GM10248 (cell line): ENCODE data around the gene MIGA2.

Source experiments
- CTCF ChIA-PET: fragments of 300-600 bp; sonication (Branson Sonifier 250); formaldehyde crosslinking; extraction: SDS; loops from one replicate; lab custom pipeline; 2021; ENCODE audit warnings: antibody characterized with exemption; lab: Yijun Ruan, JAX
- POLR2A ChIA-PET: fragments of 350-650 bp; sonication (Branson Sonifier 250); formaldehyde crosslinking; extraction: SDS; loops from one replicate; lab custom pipeline; 2020; ENCODE audit warnings: antibody characterized with exemption; lab: Yijun Ruan, JAX
- DNase-seq: peaks from one replicate; pipeline ENCODE4 v3.0.0; 2012; ENCODE audit errors: extremely low spot score
- CTCF ChIP-seq: IDR thresholded peaks from 2 replicates; pipeline ENCODE4 v1.5.1; 2012; ENCODE audit warnings: mild to moderate bottlenecking, low read depth; ENCODE audit errors: extremely low read depth, missing control alignments, control extremely low read depth

MIGA2 gene

GRCh38 chr9:129080601-129081387 is 44.4 kb downstream of the MIGA2 start, which contains the start of gene DOLPP1:
TSS of gene DOLPP1 (plus strand) at chr9:129081111. CDS start at chr9:129081132, 21 bp downstream.
- CTCF ChIA-PET = interaction anchor here (0.8 to 1.6 kb wide), 8 partner anchors 13 to 543 kb away, joined by 3 to 5 read pairs (median 4); partner anchors contain the start of gene SH3GLB2
- no peak for TF ChIP-seq CTCF
- peak; percentile 100 for DNase-seq
- POLR2A ChIA-PET = interaction anchor here (0.6 to 0.9 kb wide), 2 partner anchors 59 to 120 kb away, joined by 3 to 4 read pairs; no protein-coding TSS in a partner anchor

DNA sequence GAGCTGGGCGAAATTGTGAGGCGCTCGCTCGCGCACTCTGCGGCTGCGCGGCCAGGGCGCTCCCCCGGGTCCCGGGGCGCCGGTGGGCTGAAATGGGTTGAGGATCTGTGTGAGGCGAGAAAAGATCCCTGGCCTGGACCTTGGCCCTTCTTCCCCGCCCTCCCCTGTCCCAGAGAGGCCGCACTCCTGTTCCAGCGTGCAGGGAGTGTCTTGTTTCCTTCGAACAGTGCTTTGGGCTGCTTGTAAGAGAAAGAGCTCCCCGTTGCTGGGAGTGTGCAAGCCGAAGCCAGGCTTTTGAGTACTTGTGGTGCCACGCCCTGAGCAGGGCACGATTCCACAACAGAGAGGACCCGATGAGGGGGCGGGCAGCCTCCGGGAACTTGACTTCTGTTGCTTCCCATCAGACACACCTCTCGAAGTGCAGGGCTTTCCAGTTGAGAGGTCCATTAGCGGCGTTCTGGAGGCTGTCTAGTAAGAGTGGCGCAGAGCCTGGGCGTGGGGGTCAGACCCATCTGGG is 45.0 kb downstream of the MIGA2 start:
- POLR2A ChIA-PET = interaction anchor here (0.6 to 0.9 kb wide), 2 partner anchors 59 to 122 kb away, joined by 3 read pairs; no protein-coding TSS in a partner anchor
- peak; percentile 97 for DNase-seq
- TF ChIP-seq CTCF = no peak
- CTCF ChIA-PET = interaction anchor here (1.2 to 1.6 kb wide), 5 partner anchors 13 to 154 kb away, joined by 3 to 5 read pairs (median 4); no protein-coding TSS in a partner anchor

- TF ChIP-seq CTCF = no peak
- CTCF ChIA-PET = interaction anchor here (1.7 kb wide), 1 partner anchor 47 kb away, joined by 4 read pairs; no protein-coding TSS in a partner anchor
- POLR2A ChIA-PET = no interaction called here
- DNase-seq = no peak
Measured at GRCh38 chr9:129084087-129084486, 47.7 kb downstream of the MIGA2 start.

DNA sequence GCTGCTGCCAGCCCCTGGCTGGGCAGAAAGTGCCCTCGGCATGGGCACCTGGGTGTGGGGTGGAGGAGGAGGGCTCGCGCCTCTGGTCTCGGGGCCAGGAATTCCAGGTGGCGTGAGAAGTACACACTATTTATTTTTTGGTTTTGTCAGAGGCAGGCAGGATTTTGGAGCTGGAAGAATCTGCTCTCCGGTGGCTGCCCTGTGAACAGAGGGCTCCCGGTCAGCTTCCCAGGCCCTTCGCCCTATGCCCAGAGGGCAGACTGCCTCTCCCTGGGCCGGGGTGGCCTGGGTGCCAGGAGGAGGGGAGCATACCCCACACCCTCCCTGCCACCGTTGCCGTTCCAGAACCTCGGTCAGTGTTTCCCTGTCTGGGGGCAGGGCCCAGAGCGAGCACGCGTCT is 52.8 kb downstream of the MIGA2 start:
- no peak for TF ChIP-seq CTCF
- POLR2A ChIA-PET = no interaction called here
- no peak for DNase-seq
- CTCF ChIA-PET = no interaction called here

GRCh38 chr9:129093602-129094386 is 57.4 kb downstream of the MIGA2 start:
- POLR2A ChIA-PET = no interaction called here
- no peak for TF ChIP-seq CTCF
- CTCF ChIA-PET = interaction anchor here (1.6 kb wide), 1 partner anchor 13 kb away, joined by 4 read pairs; the partner anchor contains the start of gene DOLPP1
- DNase-seq = no peak
